GM18519 (cell line): ENCODE measurements around the gene PAQR7.

Experiments used
- ATAC-seq: cut with Tn5 transposase; IDR thresholded peaks from one replicate; pipeline ENCODE4 v1.9.1; 2021; ENCODE audit warnings: mild to moderate bottlenecking, moderate library complexity; ENCODE audit not compliant: unreplicated experiment, low FRiP score

Gene PAQR7

GRCh38 chr1:25820247-25821111 is 55.0 kb downstream of the PAQR7 start:
- peak; percentile 32 for ATAC-seq

DNA sequence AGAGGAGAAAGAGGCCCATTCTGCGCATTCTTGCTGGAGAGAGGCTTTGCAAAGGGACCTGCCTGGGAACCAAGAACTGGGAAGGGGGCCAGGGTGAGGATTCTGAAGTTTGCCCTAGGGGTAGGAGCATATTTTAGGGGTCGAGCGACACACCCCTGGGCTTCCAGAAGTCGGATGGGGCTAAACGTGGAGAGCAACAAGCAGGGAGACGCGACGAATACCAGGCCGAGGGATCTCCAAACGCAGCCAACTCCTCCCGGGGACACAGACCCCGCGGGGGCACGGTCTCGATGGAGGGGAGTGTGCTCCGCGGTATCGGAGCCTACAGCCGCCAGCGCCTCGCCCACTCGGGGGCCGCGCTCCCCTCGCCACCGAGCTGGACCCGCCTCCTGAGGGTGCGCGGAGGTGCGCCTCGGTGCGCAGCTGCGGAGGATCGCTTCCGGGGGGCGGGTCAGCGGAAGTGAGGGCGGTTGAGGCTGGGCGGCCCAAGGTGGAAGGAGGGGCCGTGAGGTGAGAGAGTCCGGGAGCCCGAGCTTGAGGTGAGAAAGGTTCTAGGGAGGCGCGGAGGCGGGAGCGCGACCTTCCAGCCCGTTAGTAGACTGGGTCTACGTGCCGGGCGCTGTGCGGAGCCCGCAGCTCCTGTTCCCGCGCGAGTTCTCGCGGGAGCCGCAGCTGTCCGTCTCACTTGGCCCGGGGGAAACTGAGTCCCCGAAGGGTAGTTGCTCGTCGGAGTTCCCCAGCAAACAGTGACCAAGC is 55.8 kb downstream of the PAQR7 start, which contains the start of gene MTFR1L:
TSS of gene MTFR1L (plus strand) at position 464 of the 756 bp plus-strand sequence. CDS start 3,151 bp downstream, outside the sequence.
- ATAC-seq = peak; percentile 51

DNA sequence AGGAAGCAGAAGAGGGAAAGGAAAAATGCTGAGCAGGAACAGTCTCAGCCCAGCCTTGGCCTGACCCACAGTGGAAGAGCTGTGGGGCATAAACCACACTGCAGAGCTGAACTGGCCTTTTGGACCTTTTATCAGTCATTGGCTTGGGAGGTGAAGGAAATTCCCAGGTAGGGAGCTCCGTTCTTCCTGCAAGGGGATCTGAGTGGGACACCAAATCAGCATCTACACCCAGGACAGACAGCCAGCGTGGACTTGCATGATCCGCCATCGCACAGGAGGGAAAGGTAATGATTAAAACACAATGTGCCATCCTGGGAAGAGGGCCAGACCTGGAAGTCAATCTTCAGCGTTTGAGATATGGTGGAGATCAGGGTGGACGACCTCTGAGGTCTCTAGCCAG is 56.9 kb downstream of the PAQR7 start:
- no peak for ATAC-seq

DNA sequence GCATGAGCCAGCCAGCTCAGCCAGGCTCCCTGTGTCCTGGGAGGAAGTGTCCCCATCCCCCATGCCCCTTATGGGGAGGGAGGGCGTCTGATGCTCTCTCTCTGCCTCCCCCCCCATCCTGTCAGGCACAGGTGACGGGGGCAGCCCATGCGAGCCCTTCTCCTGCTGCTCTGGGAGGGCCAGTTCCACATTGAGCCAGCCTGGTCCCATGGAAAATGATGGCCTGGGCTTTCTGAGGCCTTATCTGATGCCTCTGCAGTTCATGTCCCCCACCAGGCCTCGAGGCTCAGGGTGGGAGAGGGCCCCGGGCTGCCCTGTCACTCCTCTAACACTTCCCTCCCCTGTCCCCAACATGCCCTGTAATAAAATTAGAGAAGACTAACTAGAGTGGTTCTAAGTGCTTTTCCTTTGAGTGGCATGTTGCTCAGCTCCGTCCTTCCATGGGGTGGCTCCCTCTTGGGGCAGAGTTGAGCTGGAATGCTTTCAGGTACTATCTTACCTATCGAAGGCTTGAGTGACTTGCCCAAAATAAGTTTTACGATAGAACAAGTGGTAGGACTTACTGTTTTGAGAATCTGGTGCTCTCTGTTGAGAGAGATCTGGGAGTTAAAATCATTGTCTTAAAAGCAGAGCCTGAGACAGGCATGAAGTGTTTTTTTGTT is 57.5 kb downstream of the PAQR7 start:
- no peak for ATAC-seq

GRCh38 chr1:25816112-25816718 is 59.3 kb downstream of the PAQR7 start:
- ATAC-seq = no peak

- ATAC-seq = no peak
These were observed 60.0 kb downstream of the PAQR7 start for GRCh38 chr1:25815208-25816111.

DNA sequence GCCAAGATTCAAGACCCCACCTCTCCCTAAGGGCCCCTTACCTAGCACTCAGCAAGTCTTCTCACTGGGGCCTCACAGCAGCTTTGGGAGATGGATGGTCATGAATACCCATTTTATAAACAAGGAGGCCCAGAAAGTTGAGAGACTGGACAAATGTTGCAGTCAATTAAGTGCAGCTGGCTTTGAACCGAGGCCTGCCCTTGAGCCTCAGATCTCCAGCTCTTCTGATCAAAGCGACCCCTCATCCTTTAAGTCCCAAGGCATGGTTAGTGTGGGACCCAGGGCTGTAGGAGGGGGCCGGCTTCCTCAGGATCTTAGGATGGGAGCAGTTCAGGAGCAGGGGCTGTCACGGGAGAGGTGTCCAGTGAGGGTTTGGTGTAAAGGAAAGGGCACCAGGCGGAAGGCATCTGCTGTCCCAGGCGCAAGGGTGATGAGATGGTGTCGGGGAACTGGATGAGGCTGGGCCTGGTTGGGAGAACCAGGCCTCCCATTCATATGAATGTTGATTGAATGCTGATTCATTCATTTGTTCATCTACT is 60.9 kb downstream of the PAQR7 start:
- no peak for ATAC-seq

DNA sequence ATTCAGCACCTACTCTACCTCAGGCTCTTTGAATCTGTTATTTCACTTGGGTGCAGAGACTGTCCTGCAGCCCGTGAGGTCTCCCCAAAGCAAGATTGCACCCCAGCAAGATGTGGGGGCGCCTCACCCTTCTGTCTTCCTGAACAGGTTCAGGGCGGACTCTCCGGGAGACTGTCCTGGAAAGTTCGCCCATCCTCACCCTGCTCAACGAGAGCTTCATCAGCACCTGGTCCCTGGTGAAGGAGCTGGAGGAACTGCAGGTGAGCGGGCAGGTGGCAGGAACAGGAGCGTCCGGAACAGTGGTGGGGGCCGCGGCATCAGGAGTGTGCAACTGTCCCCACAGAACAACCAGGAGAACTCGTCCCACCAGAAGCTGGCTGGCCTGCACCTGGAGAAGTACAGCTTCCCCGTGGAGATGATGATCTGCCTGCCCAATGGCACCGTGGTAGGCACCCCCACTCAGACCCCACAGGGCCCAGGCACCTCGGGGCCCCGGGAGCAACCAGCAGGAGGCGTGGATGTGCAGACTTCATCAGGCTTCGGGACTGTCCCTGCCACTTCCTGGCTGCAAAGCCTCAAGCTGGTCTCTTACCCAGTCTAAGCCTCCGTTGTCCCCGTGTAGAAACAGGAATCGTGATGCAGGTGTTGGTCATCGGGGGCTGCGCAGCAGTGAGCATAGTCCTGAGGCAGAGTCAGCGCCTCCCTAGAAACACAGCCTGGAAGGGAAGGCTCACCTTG is 61.6 kb downstream of the PAQR7 start:
- no peak for ATAC-seq

DNA sequence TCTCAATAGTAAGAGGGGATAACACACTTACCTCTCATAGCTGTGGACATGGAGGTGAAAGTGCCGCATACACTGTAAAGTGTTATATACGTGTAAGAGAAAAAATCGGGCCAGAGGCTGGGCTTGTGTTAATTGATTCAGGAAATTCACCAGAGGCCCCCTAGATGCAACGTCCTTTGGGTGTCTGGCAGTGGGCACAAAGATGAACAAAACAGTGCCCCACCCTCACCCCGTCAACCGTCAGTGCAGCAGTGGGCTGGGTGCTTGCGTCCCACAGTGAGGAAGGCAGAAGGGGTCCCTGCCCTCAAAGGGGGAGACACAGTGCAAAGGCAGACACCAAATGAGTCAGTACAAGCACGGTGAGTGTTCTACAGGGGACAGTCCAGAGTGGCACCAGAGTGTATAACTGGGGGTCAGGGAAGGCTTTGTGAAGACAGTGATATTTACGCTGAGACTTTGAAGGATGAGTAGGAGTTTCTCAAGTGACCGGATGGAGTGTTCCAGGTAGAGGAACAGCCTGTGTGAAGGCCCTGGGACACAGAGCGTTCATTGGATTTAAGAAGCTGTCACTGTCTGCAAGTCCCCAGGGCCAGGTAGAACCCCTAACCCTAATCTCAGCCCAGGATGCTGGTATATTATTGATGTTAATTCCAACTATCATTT is 62.3 kb downstream of the PAQR7 start:
- no peak for ATAC-seq
